Activated naive CD8-positive, alpha-beta T cell (primary cell): Measurements from ENCODE around the gene GDPD5.
A peak's percentile ranks its signal among the peaks of the same experiment; 100 is the strongest.

Source experiments
- H3K27ac Mint-ChIP-seq: one replicate; pipeline ENCODE4 v1.8.0; 2021; ENCODE audit warnings: mixed read lengths
- H3K27me3 Mint-ChIP-seq: one replicate; pipeline ENCODE4 v1.8.0; 2021; ENCODE audit warnings: mixed read lengths
- H3K36me3 Mint-ChIP-seq: one replicate; pipeline ENCODE4 v1.8.0; 2021; ENCODE audit warnings: mixed read lengths
- H3K4me1 Mint-ChIP-seq: one replicate; pipeline ENCODE4 v1.8.0; 2021; ENCODE audit warnings: low read depth, mixed read lengths
- H3K4me3 Mint-ChIP-seq: one replicate; pipeline ENCODE4 v1.8.0; 2021; ENCODE audit warnings: mild to moderate bottlenecking, mixed read lengths
- H3K9me3 Mint-ChIP-seq: one replicate; pipeline ENCODE4 v1.8.0; 2021; ENCODE audit warnings: low read depth, mixed read lengths

GDPD5 gene

GRCh38 chr11:75400146-75400865 is 125.4 kb downstream of the GDPD5 start:
- Mint-ChIP-seq H3K36me3 (peaks cover 26% of the 10 kb centered on the region), H3K27me3 (no peaks in the 10 kb centered on the region), H3K4me3 (peak overlapping the region; percentile 100), H3K9me3 (no peaks in the 10 kb centered on the region), H3K4me1 (peaks cover 39% of the 10 kb centered on the region), H3K27ac (peak overlapping the region; percentile 98)

DNA sequence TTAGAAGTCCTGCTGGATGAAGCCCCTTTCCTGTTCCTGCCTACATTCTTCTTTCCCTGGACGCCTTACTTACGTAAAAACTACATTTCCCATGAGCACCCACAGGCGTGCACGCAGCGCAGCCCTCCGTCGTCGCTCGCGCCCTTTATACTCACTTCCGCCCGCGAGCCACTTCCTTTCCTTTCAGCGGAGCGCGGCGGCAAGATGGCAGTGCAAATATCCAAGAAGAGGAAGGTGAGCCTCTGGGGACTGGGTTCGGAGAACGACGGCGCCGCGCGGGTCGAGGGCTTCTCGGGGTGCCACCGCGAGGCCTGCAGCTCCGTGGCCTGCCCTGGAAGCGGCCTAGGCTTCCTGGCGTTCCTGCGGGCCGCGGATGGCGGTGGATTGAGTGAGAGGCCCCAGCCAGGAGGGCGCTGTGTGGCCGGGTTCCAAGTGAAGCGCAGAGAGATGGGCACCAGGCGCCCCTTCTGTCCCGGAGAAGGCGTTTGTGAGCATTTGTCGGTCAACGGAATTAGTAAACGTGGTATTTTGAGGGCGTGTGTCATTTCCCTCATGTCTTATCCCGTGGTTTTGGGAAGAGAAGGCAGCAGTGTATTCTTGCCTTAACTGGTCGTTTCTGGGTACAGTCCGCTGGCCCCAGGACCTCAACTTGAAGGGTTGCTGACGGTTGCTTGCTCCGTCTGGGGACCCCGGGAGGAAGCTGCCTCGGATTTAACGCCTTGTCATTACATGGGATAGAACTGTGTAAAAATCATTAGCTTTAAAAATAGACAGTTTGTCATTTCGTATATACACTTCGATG is 126.2 kb downstream of the GDPD5 start, which contains the start of gene RPS3:
RPS3 (plus strand) TSS at position 175 of the 802 bp plus-strand sequence; CDS start at position 205, 30 bp downstream.
- peak within 1 kb of the TSS; percentile 98 for H3K27ac Mint-ChIP-seq
- H3K36me3 Mint-ChIP-seq, result peaks cover 26% of the 10 kb centered on the region
- H3K27me3 Mint-ChIP-seq, result no peaks in the 10 kb centered on the region
- peaks cover 39% of the 10 kb centered on the region for H3K4me1 Mint-ChIP-seq
- no peaks in the 10 kb centered on the region for H3K9me3 Mint-ChIP-seq
- peak within 1 kb of the TSS; percentile 100 for H3K4me3 Mint-ChIP-seq

DNA sequence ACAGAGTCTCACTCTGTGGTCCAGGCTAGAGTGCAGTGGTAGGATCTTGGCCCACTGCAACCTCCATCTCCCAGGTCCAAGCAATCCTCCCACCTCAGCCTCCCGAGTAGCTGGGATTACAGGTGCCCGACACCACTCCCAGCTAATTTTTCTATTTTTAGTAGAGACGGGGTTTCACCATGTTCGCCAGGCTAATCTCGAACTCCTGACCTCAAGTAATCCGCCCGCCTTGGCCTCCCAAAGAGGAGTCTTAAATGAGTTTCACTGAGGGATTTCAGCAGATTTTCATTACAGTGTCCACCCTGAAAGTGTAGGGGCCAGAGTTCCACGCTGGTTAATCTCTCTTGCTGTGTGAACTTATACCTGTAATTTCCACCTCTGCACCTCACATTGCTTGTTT is 126.8 kb downstream of the GDPD5 start:
- peak overlapping the region; percentile 98 for H3K27ac Mint-ChIP-seq
- peak overlapping the region; percentile 100 for H3K4me3 Mint-ChIP-seq
- H3K9me3 Mint-ChIP-seq, result no peaks in the 10 kb centered on the region
- H3K36me3 Mint-ChIP-seq, result peaks cover 23% of the 10 kb centered on the region
- H3K27me3 Mint-ChIP-seq, result no peaks in the 10 kb centered on the region
- peaks cover 32% of the 10 kb centered on the region for H3K4me1 Mint-ChIP-seq

DNA sequence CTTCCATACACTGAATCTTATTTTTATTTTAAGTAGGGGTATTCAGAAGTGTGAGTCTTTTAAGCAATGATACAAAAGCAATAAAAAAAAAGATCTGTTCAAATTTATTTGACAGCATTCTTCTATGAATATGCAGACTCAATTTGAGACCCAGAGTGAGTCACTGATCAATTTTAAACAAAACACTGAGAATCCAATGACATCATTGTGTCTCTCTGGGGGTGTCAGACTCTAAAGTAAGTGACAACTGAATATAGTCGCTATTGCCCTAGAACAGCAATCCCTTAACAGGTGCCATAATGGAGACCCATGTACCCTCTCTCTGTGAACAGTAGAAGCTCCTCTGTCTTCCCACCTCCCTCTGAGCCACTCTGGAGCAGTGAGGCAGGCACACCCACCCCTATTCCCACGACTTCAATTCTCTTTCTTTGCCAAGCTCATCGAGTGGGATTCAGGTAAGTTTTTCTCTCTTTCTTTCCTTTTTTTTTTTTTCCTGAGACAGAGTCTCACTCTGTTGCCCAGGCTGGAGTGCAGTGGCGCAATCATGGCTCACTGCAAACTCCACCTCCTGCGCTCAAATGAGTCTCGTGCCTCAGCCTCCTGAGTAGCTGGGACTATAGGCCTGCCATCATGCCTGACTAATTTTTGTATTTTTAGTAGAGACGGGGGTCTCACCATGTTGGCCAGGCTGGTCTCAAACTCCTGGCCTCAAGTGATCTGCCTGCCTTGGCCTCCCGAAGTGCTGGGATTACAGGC is 131.5 kb downstream of the GDPD5 start:
- H3K4me3 Mint-ChIP-seq, result no peak overlapping the region
- H3K27me3 Mint-ChIP-seq, result no peaks in the 10 kb centered on the region
- H3K36me3 Mint-ChIP-seq, result no peaks in the 10 kb centered on the region
- peaks cover 2% of the 10 kb centered on the region for H3K4me1 Mint-ChIP-seq
- no peaks in the 10 kb centered on the region for H3K9me3 Mint-ChIP-seq
- peak overlapping the region; percentile 4 for H3K27ac Mint-ChIP-seq

DNA sequence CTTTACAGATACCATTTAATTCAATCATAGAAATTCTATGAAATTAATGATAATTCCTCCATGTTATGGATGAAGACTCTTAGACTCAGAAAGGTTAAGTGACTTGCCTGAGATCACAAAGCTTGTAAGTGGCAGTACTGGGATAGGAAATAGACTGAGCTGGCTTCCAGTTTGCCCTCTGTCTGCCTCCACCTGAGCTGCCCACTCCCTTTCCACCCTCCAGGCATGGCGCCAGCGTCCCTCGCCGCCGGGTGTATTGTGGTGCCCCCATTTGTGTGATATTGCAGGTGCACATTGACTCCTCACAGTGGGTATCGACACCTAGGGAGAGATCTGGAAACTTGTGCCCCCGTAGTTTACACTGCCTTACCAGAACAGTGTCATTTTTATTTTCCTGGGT is 135.8 kb downstream of the GDPD5 start:
- Mint-ChIP-seq H3K4me1 (no peaks in the 10 kb centered on the region), H3K27me3 (no peaks in the 10 kb centered on the region), H3K4me3 (no peak overlapping the region), H3K9me3 (no peaks in the 10 kb centered on the region), H3K27ac (no peak overlapping the region), H3K36me3 (no peaks in the 10 kb centered on the region)

- H3K36me3 Mint-ChIP-seq, result no peaks in the 10 kb centered on the region
- no peak overlapping the region for H3K4me3 Mint-ChIP-seq
- no peaks in the 10 kb centered on the region for H3K27me3 Mint-ChIP-seq
- no peak overlapping the region for H3K27ac Mint-ChIP-seq
- peaks cover 6% of the 10 kb centered on the region for H3K4me1 Mint-ChIP-seq
- no peaks in the 10 kb centered on the region for H3K9me3 Mint-ChIP-seq
These were observed 136.5 kb downstream of the GDPD5 start for GRCh38 chr11:75389276-75389605.

- H3K9me3 Mint-ChIP-seq, result no peaks in the 10 kb centered on the region
- H3K27ac Mint-ChIP-seq, result no peak overlapping the region
- peaks cover 11% of the 10 kb centered on the region for H3K4me1 Mint-ChIP-seq
- no peaks in the 10 kb centered on the region for H3K27me3 Mint-ChIP-seq
- H3K4me3 Mint-ChIP-seq, result no peak overlapping the region
- no peaks in the 10 kb centered on the region for H3K36me3 Mint-ChIP-seq
These were observed 137.1 kb downstream of the GDPD5 start for GRCh38 chr11:75388386-75389275.

DNA sequence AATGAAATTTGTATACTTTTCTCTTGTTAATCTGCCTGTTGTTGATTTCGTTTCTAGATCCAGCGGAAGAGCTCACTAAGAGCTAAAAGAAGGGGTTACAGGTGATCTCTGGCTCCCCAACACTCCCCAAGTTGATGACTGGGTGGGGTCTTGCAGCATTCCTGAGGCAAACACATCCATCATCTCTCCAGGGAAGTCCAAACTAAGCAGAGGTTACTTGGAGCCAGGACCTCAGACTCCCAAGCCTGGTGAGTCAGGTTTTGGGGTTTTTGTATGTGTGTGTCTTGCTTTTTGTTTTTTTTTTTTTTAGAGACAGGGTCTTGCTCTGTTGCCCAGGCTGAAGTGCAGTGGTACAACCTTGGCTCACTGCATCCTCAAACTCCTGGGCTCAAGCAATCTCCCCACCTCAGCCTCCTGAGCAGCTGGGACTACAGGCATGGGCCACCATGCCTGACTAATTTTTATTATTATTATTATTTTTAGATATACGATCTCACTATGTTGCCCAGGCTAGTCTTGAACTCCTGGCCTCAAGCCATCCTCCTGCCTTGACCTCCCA is 137.9 kb downstream of the GDPD5 start:
- H3K27me3 Mint-ChIP-seq, result no peaks in the 10 kb centered on the region
- H3K36me3 Mint-ChIP-seq, result no peaks in the 10 kb centered on the region
- H3K4me1 Mint-ChIP-seq, result peaks cover 18% of the 10 kb centered on the region
- no peak overlapping the region for H3K4me3 Mint-ChIP-seq
- no peaks in the 10 kb centered on the region for H3K9me3 Mint-ChIP-seq
- H3K27ac Mint-ChIP-seq, result no peak overlapping the region

- no peak overlapping the region for H3K4me3 Mint-ChIP-seq
- H3K36me3 Mint-ChIP-seq, result no peaks in the 10 kb centered on the region
- no peaks in the 10 kb centered on the region for H3K27me3 Mint-ChIP-seq
- peaks cover 18% of the 10 kb centered on the region for H3K4me1 Mint-ChIP-seq
- no peaks in the 10 kb centered on the region for H3K9me3 Mint-ChIP-seq
- no peak overlapping the region for H3K27ac Mint-ChIP-seq
These were observed 138.7 kb downstream of the GDPD5 start for GRCh38 chr11:75386942-75387630.
